Epithelial cell of esophagus (primary cell): ENCODE results near the gene LIN37.
"Not testable (repeated sequence)": the region's sequence is repeated elsewhere in the genome, so short reads cannot be mapped to it uniquely, and the experiment has no call there.

Source experiments
- DNase-seq: peaks from one replicate; pipeline ENCODE4 v3.0.0; 2010; ENCODE audit warnings: low read depth
- H3K4me3 ChIP-seq: 2 replicates; pipeline ENCODE4 v1.5.1; 2011; ENCODE audit warnings: mild to moderate bottlenecking, low read length, control low read depth
- CTCF ChIP-seq: IDR thresholded peaks from 2 replicates; pipeline ENCODE4 v1.5.1; 2011; ENCODE audit warnings: low read depth, mild to moderate bottlenecking, low read length, control low read depth, inconsistent platforms; ENCODE audit not compliant: insufficient read depth; ENCODE audit errors: missing control alignments

Gene LIN37

GRCh38 chr19:35789978-35790944 lies 41.9 kb downstream of the LIN37 start:
- H3K4me3 ChIP-seq = no peak overlapping the region
- DNase-seq = no peak
- TF ChIP-seq CTCF = no peak

- no peak for DNase-seq
- TF ChIP-seq CTCF = no peak
- H3K4me3 ChIP-seq = no peak overlapping the region
Measured at GRCh38 chr19:35790981-35791813, 42.8 kb downstream of the LIN37 start.

- no peak for TF ChIP-seq CTCF
- no peak overlapping the region for H3K4me3 ChIP-seq
- DNase-seq = no peak
Measured at GRCh38 chr19:35791814-35792279, 43.5 kb downstream of the LIN37 start.

GRCh38 chr19:35792312-35792711 lies 43.9 kb downstream of the LIN37 start:
- no peak overlapping the region for H3K4me3 ChIP-seq
- no peak for DNase-seq
- no peak for TF ChIP-seq CTCF

GRCh38 chr19:35792888-35793287 lies 44.5 kb downstream of the LIN37 start:
- TF ChIP-seq CTCF = no peak
- H3K4me3 ChIP-seq = no peak overlapping the region
- DNase-seq = no peak

- no peak for TF ChIP-seq CTCF
- peak; percentile 24 for DNase-seq
- H3K4me3 ChIP-seq = no peak overlapping the region
Measured at GRCh38 chr19:35793381-35794165, 45.2 kb downstream of the LIN37 start.

- H3K4me3 ChIP-seq, DNase-seq: not testable (repeated sequence)
Measured at GRCh38 chr19:35795564-35795963, 47.2 kb downstream of the LIN37 start.
